IPS DF 4.7 (cell line): ENCODE data around the gene CHCHD3.

ENCODE experiments used
- DNase-seq: peaks from one replicate; pipeline ENCODE4 v3.0.0-alpha.2; 2013; ENCODE audit warnings: low spot score; ENCODE audit errors: extremely low read depth

CHCHD3 gene

GRCh38 chr7:132865366-132866143 lies 216.3 kb downstream of the CHCHD3 start:
- no peak for DNase-seq

DNA sequence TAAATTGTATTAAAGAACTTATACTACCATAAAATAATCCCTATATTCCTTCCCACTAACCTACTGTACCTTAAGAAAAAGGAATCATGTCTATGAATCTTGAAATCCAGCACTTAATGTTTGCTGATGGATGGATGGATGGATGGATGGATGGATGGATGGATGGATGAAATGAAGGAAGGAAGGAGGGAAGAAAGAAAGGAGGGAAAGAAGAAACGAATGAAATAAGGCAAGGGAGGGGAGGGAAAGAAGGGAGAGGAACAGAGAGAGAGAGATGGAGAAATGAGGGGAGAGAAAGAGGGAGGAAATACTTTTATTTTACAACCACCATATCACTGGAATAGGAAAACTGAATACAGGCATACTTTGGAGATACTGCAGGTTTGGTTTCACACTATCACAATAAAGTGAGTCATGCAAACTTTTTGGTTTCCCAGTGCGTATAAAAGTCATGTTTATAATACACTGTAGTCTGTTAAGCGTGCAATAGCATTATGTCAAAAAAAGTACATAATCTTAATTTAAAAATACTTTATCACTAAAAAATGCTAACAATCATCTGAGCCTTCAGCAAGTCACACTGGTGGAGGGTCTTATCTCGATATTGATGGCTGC lies 219.8 kb downstream of the CHCHD3 start:
- no peak for DNase-seq

DNA sequence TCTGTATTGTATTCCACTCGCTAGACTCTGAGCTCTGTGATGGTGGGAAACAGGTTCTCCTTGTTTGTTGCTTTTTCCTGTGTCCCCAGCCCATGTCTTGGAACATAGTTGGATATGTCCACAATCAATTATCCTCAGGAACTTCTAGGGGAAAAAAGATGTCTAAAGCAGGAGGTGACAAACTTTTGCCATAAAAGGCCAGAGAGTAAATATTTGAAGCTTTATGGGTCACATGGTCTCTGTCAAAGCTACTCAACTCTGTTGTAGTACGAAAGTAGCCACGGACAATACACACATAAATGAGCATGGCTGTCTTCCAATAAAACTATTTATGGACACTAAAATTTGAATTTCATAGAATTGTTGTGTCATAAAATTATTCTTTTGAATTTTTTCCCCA lies 220.5 kb downstream of the CHCHD3 start:
- DNase-seq = no peak

DNA sequence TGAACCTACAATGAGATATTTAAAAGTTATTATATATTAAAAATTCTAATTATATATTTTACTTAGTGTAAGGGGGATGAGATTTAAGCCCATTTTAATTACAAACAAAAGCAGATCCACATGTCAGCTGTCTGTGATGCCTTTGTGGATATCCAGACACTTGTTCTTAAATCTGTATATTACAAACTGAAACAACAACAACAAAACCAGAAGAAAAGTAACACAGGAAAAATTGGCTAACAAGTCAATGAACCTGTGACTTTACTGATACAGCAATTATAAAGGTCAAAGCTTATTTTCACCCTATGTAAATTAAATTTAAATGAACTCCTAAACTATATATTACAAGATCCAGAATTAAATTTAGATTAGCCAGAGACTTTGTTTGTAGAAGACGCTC lies 222.7 kb downstream of the CHCHD3 start:
- DNase-seq = no peak

DNA sequence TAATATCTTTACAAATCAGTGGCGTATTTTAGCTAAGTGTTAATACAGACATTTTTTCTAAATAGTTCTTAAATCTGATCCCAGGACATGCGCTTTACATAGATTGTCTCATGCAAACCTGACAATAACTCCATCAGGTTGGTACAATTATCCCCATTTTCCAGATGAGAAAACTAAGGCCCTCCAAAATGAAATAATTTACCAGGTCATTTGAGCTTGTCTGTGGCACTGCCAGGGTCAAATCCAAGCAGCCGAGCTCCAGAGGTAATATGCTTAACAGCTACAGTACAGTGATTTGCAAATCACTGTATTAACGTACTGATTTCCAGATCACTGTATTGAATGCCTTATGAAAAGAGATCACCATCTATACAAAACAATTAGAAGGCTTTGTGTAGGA lies 223.1 kb downstream of the CHCHD3 start:
- DNase-seq = no peak

GRCh38 chr7:132858251-132858650 lies 223.6 kb downstream of the CHCHD3 start:
- no peak for DNase-seq

GRCh38 chr7:132857703-132858102 lies 224.2 kb downstream of the CHCHD3 start:
- no peak for DNase-seq

DNA sequence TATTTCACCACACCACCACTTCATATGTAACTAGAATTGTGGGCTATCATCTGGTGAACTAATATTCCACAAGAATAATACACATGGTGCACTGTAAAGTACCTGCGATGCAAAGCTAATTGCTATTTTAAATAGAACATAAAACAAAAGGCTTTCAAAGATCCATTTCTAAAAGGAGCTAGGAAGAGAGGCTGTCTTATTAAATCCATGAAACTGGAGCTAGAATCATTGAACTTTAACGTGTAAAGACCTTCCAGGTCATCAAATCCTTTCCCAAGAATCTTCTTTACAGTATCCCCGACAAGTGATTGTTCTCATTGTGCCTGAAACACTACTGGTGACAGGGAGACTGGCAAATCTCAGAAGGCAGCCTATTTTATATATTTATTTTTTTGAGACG lies 224.9 kb downstream of the CHCHD3 start:
- no peak for DNase-seq

DNA sequence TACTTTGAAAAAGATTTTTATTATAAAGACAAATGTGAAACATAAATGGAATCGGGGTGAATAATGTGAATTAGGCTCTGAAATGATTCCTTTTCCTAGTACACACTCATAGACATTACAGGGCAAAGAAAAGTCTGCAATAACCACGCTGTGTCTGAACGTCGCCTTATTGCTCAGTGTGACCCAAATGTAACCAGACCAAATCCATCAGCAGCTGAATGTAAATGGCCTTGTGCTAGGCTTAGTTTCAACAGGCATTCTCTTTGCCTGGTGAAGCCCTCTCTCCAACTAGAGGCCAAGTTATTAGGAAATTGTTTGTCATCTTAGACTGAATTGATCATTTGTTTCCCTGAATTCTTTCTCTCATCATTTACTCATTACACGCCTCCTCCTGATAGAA lies 225.5 kb downstream of the CHCHD3 start:
- DNase-seq = no peak

DNA sequence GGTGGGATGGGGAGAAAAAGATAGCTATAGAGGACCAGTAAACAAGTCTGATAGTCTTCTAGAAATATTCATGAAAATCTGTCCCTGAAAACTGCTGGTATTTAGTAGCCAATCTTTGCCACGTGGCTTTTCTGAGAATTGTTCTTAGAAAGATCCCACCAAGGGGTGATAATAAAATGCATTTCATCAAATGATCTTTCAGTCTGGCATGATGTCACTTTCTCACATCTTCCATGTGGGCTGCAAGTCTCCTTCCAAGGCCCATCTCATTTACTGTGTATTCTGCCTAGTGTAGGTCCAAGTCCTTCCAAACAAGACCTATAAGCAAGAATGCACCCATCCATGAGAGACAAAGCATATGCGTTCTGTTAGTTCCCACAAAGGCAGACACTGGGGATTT lies 226.0 kb downstream of the CHCHD3 start:
- DNase-seq = no peak

DNA sequence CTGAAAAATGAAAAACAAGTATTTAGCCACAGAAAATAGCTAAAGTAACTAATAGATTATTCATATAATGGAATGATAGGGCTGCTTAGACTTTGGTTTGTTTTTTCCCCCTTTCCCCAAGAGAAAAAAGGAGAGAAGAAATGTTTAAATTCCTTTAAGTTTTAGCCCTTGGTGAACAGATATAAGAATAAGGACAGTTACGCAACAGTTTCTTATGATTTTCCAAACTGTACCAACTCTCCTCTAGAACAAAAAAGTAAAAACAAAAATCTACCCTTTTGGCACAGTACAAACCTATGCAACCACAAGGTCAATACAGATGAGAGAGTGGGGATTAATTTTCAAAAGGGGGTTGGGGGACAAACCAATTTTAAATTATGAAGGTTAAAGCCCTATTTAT lies 227.7 kb downstream of the CHCHD3 start:
- DNase-seq = no peak

DNA sequence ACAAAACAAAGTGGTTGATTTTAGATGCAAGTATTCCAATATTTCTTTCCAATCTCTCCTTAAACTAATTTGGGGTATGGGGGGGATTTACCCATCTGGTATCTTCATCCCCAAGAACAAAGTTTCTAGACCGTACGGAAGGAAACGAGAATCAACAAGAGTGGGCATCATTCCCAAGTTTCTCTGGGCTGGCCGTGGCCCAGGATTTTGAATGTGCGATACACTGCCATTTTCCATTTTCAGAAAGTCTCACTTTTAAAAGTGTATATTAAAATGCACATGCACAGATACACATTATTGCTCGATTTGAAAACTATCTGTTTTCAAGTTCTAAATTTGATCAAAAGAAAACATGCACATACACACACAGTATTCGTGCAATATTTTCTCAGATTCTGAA lies 234.5 kb downstream of the CHCHD3 start:
- DNase-seq = no peak

GRCh38 chr7:132846086-132846485 lies 235.8 kb downstream of the CHCHD3 start:
- no peak for DNase-seq

GRCh38 chr7:132842478-132842877 lies 239.4 kb downstream of the CHCHD3 start:
- DNase-seq = no peak

- DNase-seq = no peak
Observed at GRCh38 chr7:132840199-132840598, 241.7 kb downstream of the CHCHD3 start.

DNA sequence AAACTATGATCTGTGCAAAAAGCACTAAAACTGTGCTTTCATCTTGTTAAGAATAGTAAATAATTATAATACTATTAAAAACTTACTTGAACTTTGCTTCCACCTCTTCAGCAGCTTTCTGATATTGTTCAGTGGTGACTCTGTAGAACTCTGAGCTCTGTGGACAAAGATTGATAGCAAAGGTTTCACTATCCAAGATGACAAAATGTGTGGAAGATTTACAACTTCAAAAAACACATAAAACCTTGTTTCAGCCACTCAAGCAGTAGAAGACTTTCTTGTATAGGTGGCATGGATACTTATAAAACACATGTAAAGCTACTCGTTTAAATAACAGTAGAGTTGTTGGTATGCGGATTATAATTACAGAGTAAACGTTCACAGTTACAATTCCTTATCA lies 243.6 kb downstream of the CHCHD3 start:
- no peak for DNase-seq

GRCh38 chr7:132837529-132837928 lies 244.4 kb downstream of the CHCHD3 start:
- no peak for DNase-seq

DNA sequence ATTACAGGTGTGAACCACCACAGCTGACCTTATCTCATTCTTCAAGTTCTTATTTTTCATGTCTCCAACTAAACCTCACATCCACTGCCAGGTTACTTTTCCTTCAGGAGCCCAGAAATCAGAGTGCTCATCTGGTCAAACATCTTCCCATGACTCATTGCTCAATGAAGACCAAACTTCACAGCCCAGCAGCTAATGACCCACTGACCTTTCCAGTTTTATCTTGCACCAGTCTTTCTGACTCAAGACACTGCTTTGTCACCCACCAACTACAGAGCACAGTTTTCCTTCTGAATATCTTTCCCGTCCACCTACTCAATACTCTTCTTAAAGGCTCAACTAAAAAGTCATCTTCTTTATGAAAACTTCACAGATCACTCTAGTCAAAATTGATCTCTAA lies 245.1 kb downstream of the CHCHD3 start:
- no peak for DNase-seq

DNA sequence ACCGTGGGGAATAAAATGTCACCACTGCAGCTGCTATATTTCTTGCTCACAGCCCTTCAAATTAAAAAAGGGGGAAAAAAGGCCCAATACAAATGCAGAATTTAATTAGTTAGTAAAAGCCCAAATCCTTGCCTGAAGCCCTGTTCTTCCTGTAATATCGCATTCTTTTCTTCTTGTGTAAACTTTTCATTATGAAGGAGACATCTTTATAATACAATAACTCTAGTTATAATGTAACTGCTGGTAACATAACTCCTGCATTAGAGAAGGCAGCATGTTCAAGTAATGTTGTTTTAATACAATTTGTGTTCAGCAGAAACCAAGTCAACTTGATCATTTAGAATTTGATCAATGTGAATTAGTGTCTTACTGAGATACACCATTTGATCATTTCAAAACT lies 250.9 kb downstream of the CHCHD3 start:
- DNase-seq = no peak

DNA sequence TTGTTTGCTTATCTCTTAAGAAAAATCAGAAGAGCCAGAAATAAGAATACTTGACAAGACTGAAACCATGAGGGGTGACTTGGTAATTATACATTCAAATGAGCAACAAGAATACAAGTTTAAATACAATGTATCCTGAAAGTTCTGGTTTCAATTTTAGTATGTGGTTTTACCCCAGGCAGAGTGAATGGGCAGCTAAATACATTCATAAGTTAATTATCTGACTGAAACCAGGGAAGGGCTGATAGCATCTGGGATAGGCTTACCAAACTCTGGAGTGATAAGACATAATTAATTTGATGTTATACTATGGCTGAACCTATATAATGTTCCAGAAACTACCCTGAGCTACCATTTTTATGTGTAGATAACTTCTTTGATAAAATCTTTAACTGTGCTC lies 253.4 kb downstream of the CHCHD3 start:
- no peak for DNase-seq

GRCh38 chr7:132825932-132826835 lies 255.7 kb downstream of the CHCHD3 start:
- DNase-seq = no peak

DNA sequence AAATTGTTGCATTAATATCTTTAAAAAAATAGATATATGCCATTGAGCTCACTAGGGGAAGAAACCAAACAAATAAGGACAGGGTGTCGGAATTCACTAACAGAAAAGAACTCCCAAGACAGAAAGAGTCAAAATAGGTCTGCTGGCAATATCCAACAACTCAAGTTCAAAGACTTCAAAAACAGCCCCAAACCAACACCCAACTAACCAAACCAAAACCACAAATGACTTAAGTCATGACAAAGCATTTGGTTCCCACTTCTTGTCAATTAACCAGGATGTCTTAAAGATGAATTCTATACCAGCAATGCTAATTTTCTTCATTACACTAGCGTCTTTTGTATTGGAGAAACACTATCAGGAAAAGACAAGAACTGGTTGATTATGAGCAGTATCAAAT lies 256.7 kb downstream of the CHCHD3 start:
- no peak for DNase-seq
